Activated naive CD4-positive, alpha-beta T cell treated with anti-CD3 and anti-CD28 coated beads for 36 hours (primary cell): Measurements from ENCODE around the gene ABCA13. TPM values are rescaled to one million over a fixed set of nuclear protein-coding genes. Genes with fewer than 3 reads are reported as not detected.

ENCODE experiments used
- CTCF ChIA-PET: fragments of 350-600 bp; sonication (Branson Sonifier 250); formaldehyde crosslinking; loops from one replicate; lab custom pipeline; 2021; ENCODE audit warnings: antibody characterized with exemption; lab: Charles Lee
- DNase-seq: peaks from one replicate; pipeline ENCODE4 v3.0.0-alpha.2; 2020
- H3K27ac Mint-ChIP-seq: one replicate; pipeline ENCODE4 v1.8.0; 2021; ENCODE audit warnings: mild to moderate bottlenecking, mixed read lengths
- H3K27me3 Mint-ChIP-seq: one replicate; pipeline ENCODE4 v1.8.0; 2021; ENCODE audit warnings: low read depth, mixed read lengths
- H3K36me3 Mint-ChIP-seq: one replicate; pipeline ENCODE4 v1.8.0; 2021; ENCODE audit warnings: low read depth, mixed read lengths
- H3K4me1 Mint-ChIP-seq: one replicate; pipeline ENCODE4 v1.8.0; 2021; ENCODE audit warnings: low read depth, mixed read lengths
- H3K4me3 Mint-ChIP-seq: one replicate; pipeline ENCODE4 v1.8.0; 2021; ENCODE audit warnings: mild to moderate bottlenecking, moderate library complexity, mixed read lengths
- H3K9me3 Mint-ChIP-seq: one replicate; pipeline ENCODE4 v1.8.0; 2021; ENCODE audit warnings: mixed read lengths
- intact Hi-C: fragments of 100-400 bp; cut with micrococcal nuclease; formaldehyde crosslinking; loops from one replicate; pipeline ENCODE4 v1.15.1; 2023
- total RNA-seq, 2 experiments: library from RNA; stranded (reverse); gene quantifications; one replicate each; pipeline ENCODE4 v1.2.3, GENCODE V29; 2021

The ABCA13 gene
- total RNA-seq, 2 experiments from 2014 or later: not detected

DNA sequence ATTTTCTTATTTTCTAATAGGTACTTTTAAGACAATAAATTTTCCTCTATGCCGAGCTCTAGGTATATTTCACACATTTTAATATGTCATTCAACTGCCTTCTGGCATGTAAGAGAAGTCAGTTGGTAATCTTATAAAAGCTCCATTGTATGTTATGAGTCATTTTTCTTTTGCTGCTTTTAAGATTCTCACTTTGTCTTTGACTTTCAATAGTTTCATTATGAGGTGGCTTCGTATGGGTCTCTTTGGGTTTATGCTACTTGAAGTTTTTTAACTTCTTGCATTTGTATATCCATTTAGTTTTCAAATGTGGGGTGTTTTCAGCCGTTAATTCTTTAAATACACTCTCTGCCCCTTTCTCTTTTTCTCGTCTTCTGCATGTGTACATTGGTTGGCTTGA is 80.5 kb downstream of the ABCA13 start:
- no peak for DNase-seq
- no peaks in the 10 kb centered on the region for H3K9me3 Mint-ChIP-seq
- H3K36me3 Mint-ChIP-seq: no peaks in the 10 kb centered on the region
- no peak overlapping the region for H3K4me3 Mint-ChIP-seq
- H3K4me1 Mint-ChIP-seq: peaks cover 10% of the 10 kb centered on the region
- intact Hi-C loops: loop anchor here (1.0 to 5.0 kb wide), 2 partner anchors 48 to 119 kb away; no protein-coding TSS in a partner anchor
- CTCF ChIA-PET: no interaction called here
- H3K27ac Mint-ChIP-seq: no peak overlapping the region
- peaks cover 7% of the 10 kb centered on the region for H3K27me3 Mint-ChIP-seq

DNA sequence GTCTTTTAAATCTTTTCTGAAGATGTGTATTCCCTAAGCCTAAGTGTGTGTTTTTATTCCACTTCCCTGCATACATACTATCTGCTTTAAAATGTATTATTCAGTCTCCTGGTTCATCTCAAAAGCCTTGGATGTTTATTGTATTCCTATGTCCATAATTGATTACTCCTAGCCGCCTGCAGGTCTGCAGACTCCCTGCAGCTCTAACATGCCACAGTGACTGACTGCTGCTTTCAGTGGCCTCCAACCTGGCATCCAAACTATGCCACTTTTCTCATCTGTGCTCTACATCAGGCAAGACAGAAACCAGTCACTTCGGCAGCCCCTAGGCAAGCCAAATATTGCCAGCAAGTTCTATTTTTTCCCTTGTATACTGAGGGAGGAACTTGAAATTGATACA is 81.7 kb downstream of the ABCA13 start:
- intact Hi-C loops: loop anchor here (5.0 kb wide), 1 partner anchor 121 kb away; no protein-coding TSS in a partner anchor
- H3K27ac Mint-ChIP-seq: no peak overlapping the region
- H3K36me3 Mint-ChIP-seq: no peaks in the 10 kb centered on the region
- no peak for DNase-seq
- no peak overlapping the region for H3K4me3 Mint-ChIP-seq
- H3K4me1 Mint-ChIP-seq: peaks cover 10% of the 10 kb centered on the region
- no peaks in the 10 kb centered on the region for H3K9me3 Mint-ChIP-seq
- H3K27me3 Mint-ChIP-seq: peaks cover 12% of the 10 kb centered on the region
- CTCF ChIA-PET: no interaction called here

DNA sequence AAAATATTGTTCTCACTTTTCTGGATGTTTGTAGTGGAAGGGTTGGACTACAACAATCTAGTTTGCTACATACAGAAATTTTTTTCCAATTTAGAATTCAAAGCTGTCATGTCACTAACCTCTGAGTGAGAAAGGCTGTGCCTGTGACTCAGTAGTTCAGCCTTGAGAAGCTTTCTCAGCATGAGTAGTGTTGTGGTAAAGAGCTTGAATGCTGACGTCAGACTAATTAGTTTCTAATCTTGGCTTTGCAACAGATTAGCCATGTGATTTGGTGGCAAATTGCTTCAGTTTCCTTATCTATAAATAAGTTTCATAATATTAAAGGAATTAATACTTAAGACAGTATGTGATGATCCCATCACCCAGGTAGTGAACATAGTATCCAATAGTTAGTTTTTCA is 83.8 kb downstream of the ABCA13 start:
- Mint-ChIP-seq H3K9me3 (no peaks in the 10 kb centered on the region), H3K4me3 (no peak overlapping the region), H3K27ac (no peak overlapping the region), H3K27me3 (peaks cover 8% of the 10 kb centered on the region), H3K36me3 (no peaks in the 10 kb centered on the region), H3K4me1 (peaks cover 10% of the 10 kb centered on the region)
- DNase-seq: peak; percentile 7
- intact Hi-C loops: no loop called here
- CTCF ChIA-PET: no interaction called here

DNA sequence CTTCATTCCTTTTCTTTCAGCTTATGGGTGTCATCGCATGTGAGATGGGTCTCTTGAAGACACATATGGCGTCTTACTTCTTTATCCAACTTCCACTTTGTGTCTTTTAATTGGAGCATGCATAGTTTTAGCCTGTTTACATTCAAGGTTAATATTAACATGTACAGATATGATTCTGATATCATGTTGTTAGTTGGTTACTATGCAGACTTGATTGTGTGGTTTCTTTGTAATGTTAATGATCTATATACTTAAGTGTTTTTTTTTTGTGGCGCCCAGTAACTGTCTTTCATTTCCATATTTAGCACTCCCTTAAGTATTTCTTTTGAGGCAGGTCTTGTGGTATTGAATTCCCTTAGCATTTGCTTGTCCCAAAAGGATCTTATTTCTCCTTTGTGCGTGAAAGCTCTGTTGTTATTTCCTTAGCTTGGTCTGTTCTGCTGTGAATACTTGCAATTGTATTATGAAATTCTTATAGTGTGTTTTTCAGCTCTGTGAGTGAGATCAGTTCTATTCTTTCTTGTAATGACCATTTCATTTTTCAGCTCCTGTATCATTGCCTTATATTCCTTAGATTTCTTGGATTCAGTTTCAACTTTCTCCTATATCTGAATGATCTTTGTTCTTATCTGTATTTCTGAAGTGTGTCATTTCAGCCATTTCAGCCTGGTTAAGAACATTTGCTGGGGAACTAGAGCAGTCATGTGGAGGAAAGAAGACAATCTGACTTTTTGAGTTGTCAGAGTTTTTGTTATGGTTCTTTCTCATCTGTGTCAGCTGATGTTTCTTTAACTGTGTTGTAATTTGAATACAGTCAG is 88.4 kb downstream of the ABCA13 start:
- H3K36me3 Mint-ChIP-seq: no peaks in the 10 kb centered on the region
- no peak overlapping the region for H3K27ac Mint-ChIP-seq
- no peak overlapping the region for H3K4me3 Mint-ChIP-seq
- no peaks in the 10 kb centered on the region for H3K9me3 Mint-ChIP-seq
- H3K27me3 Mint-ChIP-seq: peaks cover 7% of the 10 kb centered on the region
- DNase-seq: no peak
- intact Hi-C loops: no loop called here
- CTCF ChIA-PET: no interaction called here
- peaks cover 2% of the 10 kb centered on the region for H3K4me1 Mint-ChIP-seq

DNA sequence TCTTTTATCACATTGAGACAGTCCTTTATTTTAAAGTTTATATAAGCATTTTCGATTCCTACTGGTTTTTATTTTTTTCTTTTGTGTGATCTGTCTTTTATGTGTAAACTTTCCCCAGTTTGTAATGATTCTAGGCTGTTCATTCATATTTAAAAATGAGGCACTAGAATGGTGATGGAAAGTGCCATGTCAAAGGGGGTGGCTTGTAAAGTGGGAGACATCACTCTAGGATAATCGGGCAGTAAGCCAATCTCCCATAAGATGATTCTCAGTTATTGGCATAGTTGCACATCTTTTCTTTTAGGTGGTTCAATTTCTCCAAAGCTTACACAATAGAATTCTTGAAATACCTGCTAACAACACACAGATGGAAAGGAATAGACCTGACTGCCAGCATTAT is 90.4 kb downstream of the ABCA13 start:
- intact Hi-C loops: no loop called here
- H3K9me3 Mint-ChIP-seq: no peaks in the 10 kb centered on the region
- no peaks in the 10 kb centered on the region for H3K4me1 Mint-ChIP-seq
- H3K27me3 Mint-ChIP-seq: peaks cover 6% of the 10 kb centered on the region
- H3K4me3 Mint-ChIP-seq: no peak overlapping the region
- no peak for DNase-seq
- no peak overlapping the region for H3K27ac Mint-ChIP-seq
- H3K36me3 Mint-ChIP-seq: no peaks in the 10 kb centered on the region
- CTCF ChIA-PET: no interaction called here

DNA sequence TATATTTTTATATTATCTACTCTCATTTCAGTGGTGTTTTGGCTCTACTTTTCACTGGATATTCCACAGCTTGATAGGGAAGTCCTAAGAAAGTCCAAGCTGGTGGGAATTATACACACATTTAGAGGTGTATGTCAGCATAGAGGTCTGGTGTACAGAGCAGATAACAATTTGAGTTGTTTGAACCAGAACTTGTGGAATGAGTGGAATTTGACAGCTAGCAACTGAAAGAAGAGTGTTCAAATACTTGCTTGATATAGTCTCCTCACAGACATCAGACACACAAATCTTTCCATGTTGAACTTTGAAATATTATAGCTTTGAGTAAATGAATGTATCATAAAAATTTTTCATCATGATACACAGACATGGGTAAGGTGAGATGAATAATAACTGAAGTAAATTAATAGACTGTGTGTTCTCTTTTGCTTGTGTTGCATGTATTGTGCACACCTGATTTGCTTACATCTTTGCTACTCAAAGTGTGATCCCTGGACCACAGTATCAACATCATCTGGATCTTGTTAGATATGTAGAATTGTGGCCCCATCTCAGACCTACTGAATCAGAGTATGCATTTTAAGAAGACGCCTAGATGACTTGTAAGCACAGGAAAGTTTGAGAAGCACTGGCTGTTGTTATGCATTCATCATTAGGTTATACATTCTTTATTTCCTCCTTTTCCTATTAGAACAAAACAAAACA is 91.5 kb downstream of the ABCA13 start:
- CTCF ChIA-PET: no interaction called here
- Mint-ChIP-seq H3K27me3 (peaks cover 2% of the 10 kb centered on the region), H3K4me3 (no peak overlapping the region)

DNA sequence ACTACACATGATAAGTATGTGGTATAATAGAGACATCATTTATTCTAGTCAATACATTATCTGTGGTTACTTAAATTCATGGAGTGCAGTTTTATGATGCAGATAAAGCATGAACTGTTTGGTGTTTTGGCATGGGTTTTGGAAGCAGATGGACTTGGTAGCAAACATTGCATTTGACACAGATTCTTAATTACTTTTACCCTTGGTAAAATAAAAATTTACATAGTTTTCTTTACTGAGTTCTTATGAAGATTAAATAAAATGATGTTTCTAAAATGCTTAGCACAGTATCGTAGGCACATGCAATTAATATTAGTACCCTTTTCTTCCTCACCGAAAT is 92.0 kb downstream of the ABCA13 start:
- CTCF ChIA-PET: no interaction called here
- H3K4me1 Mint-ChIP-seq: no peaks in the 10 kb centered on the region
- DNase-seq: no peak
- no peaks in the 10 kb centered on the region for H3K9me3 Mint-ChIP-seq
- intact Hi-C loops: no loop called here
- H3K4me3 Mint-ChIP-seq: no peak overlapping the region
- no peak overlapping the region for H3K27ac Mint-ChIP-seq
- H3K27me3 Mint-ChIP-seq: peaks cover 2% of the 10 kb centered on the region
- no peaks in the 10 kb centered on the region for H3K36me3 Mint-ChIP-seq

More for the DNA sequence above, 91.5 kb downstream of the ABCA13 start:
- Mint-ChIP-seq H3K4me1 (no peaks in the 10 kb centered on the region), H3K36me3 (no peaks in the 10 kb centered on the region), H3K9me3 (no peaks in the 10 kb centered on the region), H3K27ac (no peak overlapping the region)
- intact Hi-C loops: no loop called here
- DNase-seq: no peak

DNA sequence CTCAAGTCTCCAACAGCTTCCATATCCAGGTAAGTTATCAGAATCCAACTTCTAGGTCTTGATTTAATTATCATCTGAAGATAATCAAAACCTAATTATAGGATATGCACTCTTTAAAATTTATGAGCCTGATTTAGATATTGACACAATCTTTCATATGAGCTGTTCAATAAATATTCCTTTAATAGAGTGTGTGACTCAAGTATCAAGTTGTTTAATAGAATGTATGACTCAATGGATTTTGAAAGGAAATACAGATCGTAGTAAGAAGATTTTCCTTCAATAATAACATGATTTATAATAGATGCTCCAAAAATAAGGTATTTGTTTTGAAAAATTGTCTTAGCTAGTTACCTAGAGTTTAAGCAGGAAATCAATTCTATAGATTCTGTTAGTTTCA is 97.8 kb downstream of the ABCA13 start:
- Mint-ChIP-seq H3K4me1 (no peaks in the 10 kb centered on the region), H3K4me3 (no peak overlapping the region), H3K36me3 (no peaks in the 10 kb centered on the region), H3K9me3 (no peaks in the 10 kb centered on the region), H3K27ac (no peak overlapping the region), H3K27me3 (peaks cover 10% of the 10 kb centered on the region)
- intact Hi-C loops: no loop called here
- DNase-seq: no peak
- CTCF ChIA-PET: no interaction called here

DNA sequence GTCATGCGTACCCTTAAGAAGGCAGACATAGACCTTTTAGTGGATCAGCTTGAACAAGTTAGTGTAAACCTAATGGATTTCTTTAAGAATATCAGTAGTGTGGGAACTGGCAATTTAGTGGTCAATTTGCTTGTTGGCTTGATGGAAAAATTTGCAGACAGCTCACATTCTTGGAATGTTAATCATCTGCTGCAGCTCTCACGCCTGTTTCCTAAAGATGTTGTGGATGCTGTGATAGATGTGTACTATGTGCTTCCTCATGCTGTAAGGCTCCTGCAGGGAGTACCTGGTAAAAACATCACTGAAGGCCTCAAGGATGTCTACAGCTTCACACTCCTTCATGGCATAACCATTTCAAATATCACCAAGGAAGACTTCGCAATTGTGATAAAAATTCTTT is 103.4 kb downstream of the ABCA13 start:
- Mint-ChIP-seq H3K27me3 (peaks cover 4% of the 10 kb centered on the region), H3K27ac (no peak overlapping the region), H3K36me3 (no peaks in the 10 kb centered on the region), H3K4me3 (no peak overlapping the region), H3K4me1 (peaks cover 1% of the 10 kb centered on the region), H3K9me3 (no peaks in the 10 kb centered on the region)
- CTCF ChIA-PET: interaction anchor here (0.6 kb wide), 1 partner anchor 139 kb away, joined by 4 read pairs; no protein-coding TSS in a partner anchor
- intact Hi-C loops: no loop called here
- no peak for DNase-seq

DNA sequence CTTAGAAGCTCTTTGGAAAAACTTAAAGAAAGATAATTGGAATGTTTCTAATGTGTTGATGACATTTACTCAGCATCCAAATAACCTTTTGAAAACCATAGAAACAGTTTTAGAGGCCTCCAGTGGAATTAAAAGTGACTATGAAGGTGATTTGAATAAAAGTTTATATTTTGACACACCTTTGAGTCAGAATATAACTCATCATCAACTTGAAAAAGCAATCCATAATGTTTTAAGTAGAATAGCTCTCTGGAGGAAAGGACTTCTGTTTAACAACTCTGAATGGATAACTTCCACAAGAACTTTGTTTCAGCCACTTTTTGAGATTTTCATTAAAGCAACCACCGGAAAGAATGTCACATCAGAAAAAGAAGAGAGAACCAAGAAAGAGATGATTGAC is 108.2 kb downstream of the ABCA13 start:
- no peaks in the 10 kb centered on the region for H3K9me3 Mint-ChIP-seq
- H3K4me1 Mint-ChIP-seq: peaks cover 4% of the 10 kb centered on the region
- CTCF ChIA-PET: interaction anchor here (2.4 kb wide), 1 partner anchor 20 kb away, joined by 8 read pairs; no protein-coding TSS in a partner anchor
- peaks cover 21% of the 10 kb centered on the region for H3K27me3 Mint-ChIP-seq
- intact Hi-C loops: no loop called here
- H3K4me3 Mint-ChIP-seq: no peak overlapping the region
- H3K36me3 Mint-ChIP-seq: no peaks in the 10 kb centered on the region
- DNase-seq: no peak
- no peak overlapping the region for H3K27ac Mint-ChIP-seq

DNA sequence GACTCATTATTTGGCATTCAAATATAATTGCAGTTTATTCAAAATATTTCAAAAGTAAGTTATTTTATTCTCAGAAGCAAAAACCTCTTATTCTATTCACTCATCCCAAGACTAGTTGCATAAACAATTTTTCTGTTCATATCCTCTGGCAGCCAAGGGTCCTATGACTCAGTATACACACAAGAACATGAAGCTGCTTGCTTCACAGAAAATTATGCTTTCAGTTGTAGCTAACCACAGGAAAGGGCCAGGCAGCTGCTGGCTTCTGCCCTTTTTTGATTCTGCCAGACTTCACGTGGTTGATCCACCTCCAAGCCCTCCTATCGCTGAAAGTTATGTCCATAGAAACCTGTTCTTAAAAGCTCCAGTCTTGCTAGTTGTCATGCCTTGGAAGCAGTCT is 108.8 kb downstream of the ABCA13 start:
- no peak for DNase-seq
- CTCF ChIA-PET: interaction anchor here (2.4 kb wide), 1 partner anchor 19 kb away, joined by 8 read pairs; no protein-coding TSS in a partner anchor
- peaks cover 4% of the 10 kb centered on the region for H3K4me1 Mint-ChIP-seq
- H3K27ac Mint-ChIP-seq: no peak overlapping the region
- H3K36me3 Mint-ChIP-seq: no peaks in the 10 kb centered on the region
- H3K4me3 Mint-ChIP-seq: no peak overlapping the region
- intact Hi-C loops: no loop called here
- H3K27me3 Mint-ChIP-seq: peaks cover 21% of the 10 kb centered on the region
- no peaks in the 10 kb centered on the region for H3K9me3 Mint-ChIP-seq

DNA sequence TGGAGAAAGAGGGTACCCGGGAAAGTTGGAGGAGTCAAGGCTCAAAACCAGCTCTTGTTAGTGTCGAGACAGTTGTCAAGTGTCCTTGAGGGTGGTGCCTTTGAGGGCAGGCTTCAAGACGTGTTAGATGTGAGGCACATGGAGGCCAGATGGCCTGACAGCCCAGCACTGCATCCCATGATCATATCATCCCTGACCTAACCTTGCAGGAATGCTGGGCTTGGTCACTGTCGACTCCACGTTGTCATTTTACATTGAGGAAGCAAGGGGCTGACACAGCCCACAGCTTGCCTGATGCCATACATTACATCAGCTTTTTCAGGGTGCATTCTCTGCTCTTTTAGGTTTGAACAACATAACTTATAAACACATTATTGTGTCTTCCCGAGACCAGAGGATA is 114.1 kb downstream of the ABCA13 start:
- peaks cover 2% of the 10 kb centered on the region for H3K4me1 Mint-ChIP-seq
- H3K36me3 Mint-ChIP-seq: no peaks in the 10 kb centered on the region
- intact Hi-C loops: no loop called here
- CTCF ChIA-PET: no interaction called here
- DNase-seq: no peak
- no peak overlapping the region for H3K27ac Mint-ChIP-seq
- H3K9me3 Mint-ChIP-seq: no peaks in the 10 kb centered on the region
- H3K27me3 Mint-ChIP-seq: peaks cover 22% of the 10 kb centered on the region
- H3K4me3 Mint-ChIP-seq: no peak overlapping the region
